Measurements from ENCODE around the gene TJP3.

Gene TJP3

GRCh38 chr19:3692141-3693024, 15.8 kb upstream of the TJP3 start:
- FAIRE-seq: no peak

GRCh38 chr19:3693025-3693925, 14.9 kb upstream of the TJP3 start:
- FAIRE-seq: no peak

GRCh38 chr19:3694361-3695123, 13.6 kb upstream of the TJP3 start:
- FAIRE-seq: no peak

- FAIRE-seq: no peak
Measured at GRCh38 chr19:3695124-3695733, 13.0 kb upstream of the TJP3 start.

GRCh38 chr19:3695986-3696659, 12.1 kb upstream of the TJP3 start:
- no peak for FAIRE-seq

- FAIRE-seq: no peak
Measured at GRCh38 chr19:3696660-3696995, 11.6 kb upstream of the TJP3 start.

- no peak for FAIRE-seq
Measured at GRCh38 chr19:3697094-3697493, 11.1 kb upstream of the TJP3 start.

- FAIRE-seq: no peak
Measured at GRCh38 chr19:3697671-3698385, 10.4 kb upstream of the TJP3 start.

- FAIRE-seq: no peak
Measured at GRCh38 chr19:3698386-3698950, 9.7 kb upstream of the TJP3 start.

- FAIRE-seq: no peak
Measured at GRCh38 chr19:3698974-3699740, 9.0 kb upstream of the TJP3 start.

GRCh38 chr19:3699741-3700241, 8.4 kb upstream of the TJP3 start:
- FAIRE-seq: no peak

- no peak for FAIRE-seq
Measured at GRCh38 chr19:3700242-3701032, 7.7 kb upstream of the TJP3 start, which contains the start of gene PIP5K1C. TSS of gene PIP5K1C (minus strand) at chr19:3700468. CDS start at chr19:3700390, 78 bp downstream.

- FAIRE-seq: no peak
Measured at GRCh38 chr19:3701200-3701599, 7.0 kb upstream of the TJP3 start.

- FAIRE-seq: no peak
Measured at GRCh38 chr19:3707868-3708206, 347 bp upstream of the TJP3 start.

GRCh38 chr19:3710265-3710812, 2.2 kb downstream of the TJP3 start:
- FAIRE-seq: no peak

- no peak for FAIRE-seq
Measured at GRCh38 chr19:3712663-3713611, 4.8 kb downstream of the TJP3 start.

GRCh38 chr19:3716147-3716668, 8.0 kb downstream of the TJP3 start:
- no peak for FAIRE-seq

Measured in A204.1 (cell line).